DND-41 (cell line): Measurements from ENCODE around the gene COL6A3.

Experiments used
- CTCF ChIP-seq: IDR thresholded peaks from 2 replicates; pipeline ENCODE4 v1.5.1; 2012; ENCODE audit warnings: borderline replicate concordance, low read length, moderate library complexity, mild to moderate bottlenecking; ENCODE audit not compliant: poor library complexity, severe bottlenecking; ENCODE audit errors: extremely low read depth
- EZH2 ChIP-seq: IDR thresholded peaks from 3 replicates; pipeline ENCODE4 v1.6.1; 2012; ENCODE audit warnings: borderline replicate concordance, low read depth, mild to moderate bottlenecking, moderate library complexity, low read length, inconsistent platforms; ENCODE audit not compliant: severe bottlenecking

DNA sequence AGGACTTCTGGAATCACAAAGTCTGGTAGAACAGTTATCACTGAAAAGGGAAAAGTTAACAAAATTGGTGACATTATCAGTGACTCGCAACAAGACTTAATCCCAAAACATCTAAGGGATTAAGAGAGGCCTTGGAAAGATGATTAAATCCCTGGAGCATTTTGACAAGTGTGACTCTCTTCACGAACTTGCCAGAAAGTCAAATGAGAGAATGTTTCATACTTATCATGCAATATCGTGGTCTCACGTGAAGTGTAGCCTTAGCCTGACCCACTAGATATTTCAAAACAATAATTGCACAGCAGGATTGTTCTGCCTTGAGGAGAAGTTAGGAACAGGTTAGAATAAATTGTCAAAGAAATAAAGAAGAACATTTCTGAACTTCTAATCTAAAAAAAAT, 104.5 kb downstream of the COL6A3 start:
- no peak for TF ChIP-seq EZH2
- no peak for TF ChIP-seq CTCF
